Stimulated activated naive CD8-positive, alpha-beta T cell treated with anti-CD3 and anti-CD28 coated beads, Interleukin-15, Interleukin-2, amounts not matched to agents 100 ng/mL and 50 ng/mL, for 24 hours (primary cell): ENCODE data around the gene COL19A1.

Experiments
- H3K27ac Mint-ChIP-seq: one replicate; pipeline ENCODE4 v1.8.0; 2021; ENCODE audit warnings: mild to moderate bottlenecking, mixed read lengths
- H3K27me3 Mint-ChIP-seq: one replicate; pipeline ENCODE4 v1.8.0; 2021; ENCODE audit warnings: mixed read lengths
- H3K36me3 Mint-ChIP-seq: one replicate; pipeline ENCODE4 v1.8.0; 2021; ENCODE audit warnings: low read depth, mixed read lengths
- H3K4me1 Mint-ChIP-seq: one replicate; pipeline ENCODE4 v1.8.0; 2021; ENCODE audit warnings: low read depth, mixed read lengths
- H3K4me3 Mint-ChIP-seq: one replicate; pipeline ENCODE4 v1.8.0; 2021; ENCODE audit warnings: mild to moderate bottlenecking, mixed read lengths
- H3K9me3 Mint-ChIP-seq: one replicate; pipeline ENCODE4 v1.8.0; 2021; ENCODE audit warnings: mixed read lengths

The COL19A1 gene

DNA sequence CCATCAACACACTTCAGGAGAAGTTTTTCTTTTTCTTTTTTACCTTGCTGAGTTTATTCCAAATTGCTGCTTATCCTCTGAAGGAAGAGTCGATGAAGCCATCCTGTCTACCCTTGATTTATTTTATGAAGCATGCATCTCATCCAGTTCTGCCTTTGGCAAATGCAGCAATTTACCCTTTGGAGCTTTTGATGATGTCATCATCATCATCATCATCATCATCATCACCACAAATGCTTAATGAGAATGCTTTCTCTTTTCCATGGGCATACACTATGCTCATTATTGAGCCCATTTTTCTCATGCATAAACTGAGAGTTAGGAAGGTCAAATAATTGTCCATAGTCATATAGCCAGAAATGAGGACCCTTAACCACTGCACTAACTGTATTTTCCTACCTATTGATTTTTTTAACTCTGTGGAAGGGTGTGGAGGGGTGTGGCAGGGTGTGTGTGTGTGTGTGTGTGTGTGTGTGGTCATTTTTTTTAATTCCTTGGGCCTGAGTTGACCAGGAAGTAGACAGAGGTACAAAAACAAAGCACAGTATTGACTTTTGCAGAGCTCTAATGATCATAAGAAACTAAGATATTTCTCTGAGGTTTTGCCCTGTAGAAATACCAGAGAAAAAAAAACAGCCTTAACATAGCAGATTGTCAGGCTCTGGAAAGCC lies 353.7 kb downstream of the COL19A1 start:
- H3K27me3 Mint-ChIP-seq = peaks cover 18% of the 10 kb centered on the region
- H3K4me3 Mint-ChIP-seq = no peak overlapping the region
- H3K9me3 Mint-ChIP-seq = no peaks in the 10 kb centered on the region
- H3K27ac Mint-ChIP-seq = no peak overlapping the region
- H3K36me3 Mint-ChIP-seq = no peaks in the 10 kb centered on the region
- H3K4me1 Mint-ChIP-seq = no peaks in the 10 kb centered on the region

GRCh38 chr6:70221025-70221714 lies 354.8 kb downstream of the COL19A1 start:
- peaks cover 17% of the 10 kb centered on the region for H3K27me3 Mint-ChIP-seq
- no peak overlapping the region for H3K27ac Mint-ChIP-seq
- H3K36me3 Mint-ChIP-seq = no peaks in the 10 kb centered on the region
- no peaks in the 10 kb centered on the region for H3K4me1 Mint-ChIP-seq
- H3K9me3 Mint-ChIP-seq = no peaks in the 10 kb centered on the region
- no peak overlapping the region for H3K4me3 Mint-ChIP-seq

- H3K27ac Mint-ChIP-seq = no peak overlapping the region
- H3K27me3 Mint-ChIP-seq = peaks cover 14% of the 10 kb centered on the region
- no peaks in the 10 kb centered on the region for H3K9me3 Mint-ChIP-seq
- no peaks in the 10 kb centered on the region for H3K4me1 Mint-ChIP-seq
- no peak overlapping the region for H3K4me3 Mint-ChIP-seq
- H3K36me3 Mint-ChIP-seq = no peaks in the 10 kb centered on the region
These were observed 355.5 kb downstream of the COL19A1 start for GRCh38 chr6:70221715-70222438.

DNA sequence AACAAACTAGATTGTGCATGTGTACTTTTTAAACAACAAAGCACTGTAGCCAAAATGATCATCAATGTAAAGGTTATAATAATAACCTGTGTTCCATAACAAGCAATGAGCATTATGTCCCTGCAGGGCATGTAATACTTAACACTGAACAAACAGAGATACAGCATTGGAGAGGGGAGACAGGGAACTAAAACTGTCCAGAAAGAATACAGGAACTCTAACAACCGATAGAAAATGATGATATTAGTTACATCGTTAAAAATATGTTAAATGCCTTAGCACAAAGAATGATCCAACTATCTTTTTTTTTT lies 356.0 kb downstream of the COL19A1 start:
- no peak overlapping the region for H3K4me3 Mint-ChIP-seq
- H3K4me1 Mint-ChIP-seq = no peaks in the 10 kb centered on the region
- H3K27ac Mint-ChIP-seq = no peak overlapping the region
- H3K9me3 Mint-ChIP-seq = no peaks in the 10 kb centered on the region
- no peaks in the 10 kb centered on the region for H3K36me3 Mint-ChIP-seq
- peaks cover 14% of the 10 kb centered on the region for H3K27me3 Mint-ChIP-seq

DNA sequence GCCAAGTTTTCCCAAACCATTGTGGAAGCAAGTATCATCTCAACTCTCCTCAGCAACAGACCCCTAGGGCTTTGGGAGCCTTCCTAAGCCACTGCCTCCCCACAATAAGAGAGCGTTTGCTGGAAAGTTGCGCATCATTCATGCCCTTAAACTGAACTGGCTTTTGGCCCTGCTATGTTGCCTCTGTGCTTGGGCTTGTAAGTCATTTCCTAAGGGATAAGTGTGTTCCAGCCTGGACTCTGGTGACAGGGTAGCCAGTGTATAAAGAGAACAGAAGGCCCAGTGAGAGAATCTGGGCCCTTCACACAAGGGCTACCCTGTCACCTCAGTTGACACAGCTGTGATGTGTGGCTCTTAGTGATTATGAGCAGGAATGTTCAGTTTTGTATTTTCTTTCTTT lies 358.7 kb downstream of the COL19A1 start:
- H3K36me3 Mint-ChIP-seq = no peaks in the 10 kb centered on the region
- H3K27me3 Mint-ChIP-seq = peaks cover 9% of the 10 kb centered on the region
- no peaks in the 10 kb centered on the region for H3K4me1 Mint-ChIP-seq
- no peak overlapping the region for H3K4me3 Mint-ChIP-seq
- no peak overlapping the region for H3K27ac Mint-ChIP-seq
- no peaks in the 10 kb centered on the region for H3K9me3 Mint-ChIP-seq

- Mint-ChIP-seq H3K4me1 (no peaks in the 10 kb centered on the region), H3K27me3 (no peaks in the 10 kb centered on the region), H3K27ac (no peak overlapping the region)
These were observed 365.0 kb downstream of the COL19A1 start for GRCh38 chr6:70231311-70231710.

DNA sequence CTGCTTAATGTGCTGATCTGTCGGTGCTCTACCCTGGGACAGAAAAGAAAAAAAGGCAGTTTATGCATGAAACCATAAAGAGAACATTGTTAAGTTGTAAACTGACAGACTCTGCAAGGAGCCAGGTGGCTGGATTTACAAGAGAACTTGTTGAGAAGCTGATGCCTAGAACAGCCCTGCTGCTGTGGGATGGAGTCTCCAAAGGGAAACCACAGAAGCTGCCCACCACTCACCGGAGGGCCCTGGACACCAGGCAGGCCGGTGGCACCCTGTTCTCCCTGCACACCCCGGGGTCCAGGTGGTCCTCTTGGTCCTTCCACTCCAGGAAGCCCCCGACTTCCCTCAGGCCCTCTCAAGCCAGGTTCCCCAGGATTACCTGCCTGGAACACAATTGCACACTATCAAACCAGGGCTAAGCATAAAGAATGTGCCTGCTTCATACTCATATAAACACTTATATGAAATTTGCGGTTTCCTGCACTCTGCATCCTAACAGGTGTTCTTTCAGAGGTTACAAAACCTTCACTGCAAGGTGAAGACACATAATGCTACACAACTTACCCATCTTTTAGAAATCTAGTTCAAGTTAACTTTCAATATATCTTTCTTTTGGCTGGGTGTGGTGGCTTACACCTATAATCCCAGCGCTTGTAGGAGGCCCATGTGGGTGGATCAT lies 368.3 kb downstream of the COL19A1 start:
- Mint-ChIP-seq H3K27me3 (peaks cover 8% of the 10 kb centered on the region), H3K27ac (no peak overlapping the region), H3K4me3 (no peak overlapping the region), H3K36me3 (no peaks in the 10 kb centered on the region), H3K9me3 (no peaks in the 10 kb centered on the region), H3K4me1 (no peaks in the 10 kb centered on the region)

More at GRCh38 chr6:70231311-70231710, 365.0 kb downstream of the COL19A1 start:
- Mint-ChIP-seq H3K4me3 (no peak overlapping the region), H3K9me3 (no peaks in the 10 kb centered on the region), H3K36me3 (no peaks in the 10 kb centered on the region)

DNA sequence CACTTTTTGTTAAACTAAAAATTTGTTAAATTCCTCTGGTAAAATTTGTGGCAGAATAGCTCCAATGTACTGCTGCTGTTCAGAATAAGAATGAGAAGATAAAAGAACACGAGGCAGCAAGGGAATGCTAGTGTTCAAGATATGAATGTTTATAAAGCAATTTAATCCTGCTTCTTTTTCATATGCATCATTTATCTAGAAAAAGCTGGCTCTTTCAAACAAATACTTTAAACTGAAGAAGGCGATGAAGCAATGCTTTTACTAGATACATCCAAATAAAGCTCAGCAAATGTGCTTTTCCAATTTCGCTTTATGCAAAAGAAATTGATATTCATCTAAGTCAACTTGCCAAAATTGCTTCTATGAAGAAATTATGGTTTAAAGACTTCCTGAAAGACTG lies 370.0 kb downstream of the COL19A1 start:
- no peak overlapping the region for H3K4me3 Mint-ChIP-seq
- peaks cover 8% of the 10 kb centered on the region for H3K27me3 Mint-ChIP-seq
- H3K9me3 Mint-ChIP-seq = no peaks in the 10 kb centered on the region
- no peaks in the 10 kb centered on the region for H3K36me3 Mint-ChIP-seq
- no peak overlapping the region for H3K27ac Mint-ChIP-seq
- no peaks in the 10 kb centered on the region for H3K4me1 Mint-ChIP-seq

GRCh38 chr6:70241031-70241430 lies 374.7 kb downstream of the COL19A1 start:
- Mint-ChIP-seq H3K27me3 (peaks cover 8% of the 10 kb centered on the region), H3K36me3 (no peaks in the 10 kb centered on the region), H3K9me3 (no peaks in the 10 kb centered on the region), H3K4me1 (no peaks in the 10 kb centered on the region), H3K27ac (no peak overlapping the region), H3K4me3 (no peak overlapping the region)

- Mint-ChIP-seq H3K9me3 (no peaks in the 10 kb centered on the region), H3K4me3 (no peak overlapping the region), H3K27me3 (peaks cover 6% of the 10 kb centered on the region), H3K4me1 (no peaks in the 10 kb centered on the region), H3K36me3 (no peaks in the 10 kb centered on the region), H3K27ac (no peak overlapping the region)
These were observed 375.6 kb downstream of the COL19A1 start for GRCh38 chr6:70241991-70242420.

GRCh38 chr6:70246118-70246517 lies 379.8 kb downstream of the COL19A1 start:
- Mint-ChIP-seq H3K4me3 (no peak overlapping the region), H3K36me3 (no peaks in the 10 kb centered on the region), H3K27me3 (no peaks in the 10 kb centered on the region), H3K9me3 (no peaks in the 10 kb centered on the region), H3K4me1 (no peaks in the 10 kb centered on the region), H3K27ac (no peak overlapping the region)

- Mint-ChIP-seq H3K4me3 (no peak overlapping the region), H3K27ac (no peak overlapping the region), H3K27me3 (peaks cover 6% of the 10 kb centered on the region), H3K36me3 (no peaks in the 10 kb centered on the region), H3K4me1 (no peaks in the 10 kb centered on the region), H3K9me3 (no peaks in the 10 kb centered on the region)
These were observed 386.2 kb downstream of the COL19A1 start for GRCh38 chr6:70252604-70253003.

- Mint-ChIP-seq H3K36me3 (no peaks in the 10 kb centered on the region), H3K9me3 (no peaks in the 10 kb centered on the region), H3K27me3 (peaks cover 6% of the 10 kb centered on the region), H3K4me3 (no peak overlapping the region), H3K4me1 (no peaks in the 10 kb centered on the region), H3K27ac (no peak overlapping the region)
These were observed 387.6 kb downstream of the COL19A1 start for GRCh38 chr6:70253923-70254322.

DNA sequence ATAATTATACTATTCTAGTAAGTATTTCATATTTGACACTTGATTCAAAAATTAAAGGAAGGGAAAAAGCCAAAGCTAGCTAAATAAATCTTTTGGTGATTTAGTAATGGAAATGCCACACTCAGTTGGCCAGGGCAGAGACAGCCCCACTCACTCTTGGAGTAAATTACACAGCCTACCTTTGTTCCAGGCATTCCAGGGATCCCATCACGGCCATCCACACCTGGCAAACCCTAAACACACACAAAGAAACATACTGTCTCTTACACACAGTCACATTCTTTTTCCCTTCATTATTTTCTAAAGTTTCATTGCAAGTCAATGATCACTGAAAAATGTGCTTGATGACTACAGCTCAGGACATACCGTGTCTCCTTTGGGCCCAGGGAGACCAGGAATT lies 388.4 kb downstream of the COL19A1 start:
- Mint-ChIP-seq H3K36me3 (no peaks in the 10 kb centered on the region), H3K27ac (no peak overlapping the region), H3K9me3 (no peaks in the 10 kb centered on the region), H3K4me3 (no peak overlapping the region), H3K4me1 (no peaks in the 10 kb centered on the region), H3K27me3 (peaks cover 6% of the 10 kb centered on the region)

- no peaks in the 10 kb centered on the region for H3K4me1 Mint-ChIP-seq
- H3K9me3 Mint-ChIP-seq = no peaks in the 10 kb centered on the region
- H3K4me3 Mint-ChIP-seq = no peak overlapping the region
- H3K36me3 Mint-ChIP-seq = no peaks in the 10 kb centered on the region
- H3K27ac Mint-ChIP-seq = no peak overlapping the region
- H3K27me3 Mint-ChIP-seq = peaks cover 3% of the 10 kb centered on the region
These were observed 391.5 kb downstream of the COL19A1 start for GRCh38 chr6:70257768-70258273.
